Upper lobe of left lung (tissue), 6 donors: ENCODE measurements around the gene SELENOK. TPM values are rescaled to one million over a fixed set of nuclear protein-coding genes. Genes with fewer than 3 reads are reported as not detected.

Source experiments
- ATAC-seq, 2 donors: fragments of 200-7000 bp; cut with Tn5 transposase; one replicate each; pipeline ENCODE4 v1.9.1; 2022; ENCODE audit warnings: mild to moderate bottlenecking in 2 of 2, moderate library complexity in 2 of 2; ENCODE audit not compliant: low FRiP score in 2 of 2
- DNase-seq, 2 donors: peaks; one replicate each; pipeline ENCODE4 v3.0.0-alpha.2; 2019 to 2020
- H3K27ac ChIP-seq, 4 donors: fragments of 200-600 bp; sonication (generic); one replicate each; pipeline ENCODE4 v1.5.1; 2016 to 2019
- H3K27me3 ChIP-seq, 4 donors: fragments of 200-600 bp; sonication (generic); one replicate each; pipeline ENCODE4 v1.5.1; 2017 to 2019
- H3K36me3 ChIP-seq, 4 donors: fragments of 200-600 bp; sonication (generic); one replicate each; pipeline ENCODE4 v1.5.1; 2016 to 2019
- H3K4me1 ChIP-seq, 4 donors: fragments of 200-600 bp; sonication (generic); one replicate each; pipeline ENCODE4 v1.5.1; 2018 to 2019
- H3K4me3 ChIP-seq, 4 donors: fragments of 200-600 bp; sonication (generic); one replicate each; pipeline ENCODE4 v1.5.1; 2017 to 2019; ENCODE audit warnings: mild to moderate bottlenecking in 2 of 4, moderate library complexity in 1 of 4
- H3K9me3 ChIP-seq, 4 donors: fragments of 200-600 bp; sonication (generic); one replicate each; pipeline ENCODE4 v1.5.1; 2018 to 2019
- EP300 ChIP-seq, 4 donors: sonication (generic); formaldehyde crosslinking; IDR thresholded peaks; one replicate each; pipeline ENCODE4 v1.5.1; 2017; ENCODE audit warnings: antibody characterized with exemption in 4 of 4, control low read depth in 2 of 4
- POLR2A ChIP-seq, 4 donors: fragments of 450-650 bp; IDR thresholded peaks; one replicate each; pipeline ENCODE4 v1.5.1; 2016 to 2017; ENCODE audit warnings: antibody characterized with exemption in 4 of 4, mild to moderate bottlenecking in 2 of 4
- POLR2AphosphoS5 ChIP-seq, 2 donors: sonication (generic); formaldehyde crosslinking; IDR thresholded peaks; one replicate each; pipeline ENCODE4 v1.5.1; 2017; ENCODE audit warnings: antibody characterized with exemption in 2 of 2
- WGBS, 2 donors: methylation state at CpG; one replicate each; pipeline ENCODE4 v1.1.5; 2017 to 2018; 5-methylcytosine and 5-hydroxymethylcytosine counted together
- total RNA-seq, 6 donors: library from RNA; depleted of rRNA in 4 of 6; stranded (reverse); fragments of >200 nt in 4 of 6; gene quantifications; one replicate each; pipeline versions ENCODE4 v1.1.0 to v1.2.1, GENCODE V29; 2016 to 2021
- TF ChIP-seq, protein P1 (sequence below), 6 experiments: fragments of 450-650 bp in 4 of 6; fragments of 200-600 bp in 2 of 6; sonication (generic) in 2 of 6; IDR thresholded peaks; one replicate each; pipeline ENCODE4 v1.5.1; 2016 to 2019; ENCODE audit warnings: antibody characterized with exemption in 6 of 6
- donor health status: DM: no; HTN: no; CAD: no; lungs with moderate emphysema.
- donor health status: DM: no; HTN: yes; CAD: no; lungs with severe emphysema.

SELENOK gene
- total RNA-seq, 6 donors from 2014 or later: 9.4 to 97.3 (median 44.0) TPM

GRCh38 chr3:53900666-53901331 lies 9.1 kb upstream of the SELENOK start:
- ATAC-seq: no peak

DNA sequence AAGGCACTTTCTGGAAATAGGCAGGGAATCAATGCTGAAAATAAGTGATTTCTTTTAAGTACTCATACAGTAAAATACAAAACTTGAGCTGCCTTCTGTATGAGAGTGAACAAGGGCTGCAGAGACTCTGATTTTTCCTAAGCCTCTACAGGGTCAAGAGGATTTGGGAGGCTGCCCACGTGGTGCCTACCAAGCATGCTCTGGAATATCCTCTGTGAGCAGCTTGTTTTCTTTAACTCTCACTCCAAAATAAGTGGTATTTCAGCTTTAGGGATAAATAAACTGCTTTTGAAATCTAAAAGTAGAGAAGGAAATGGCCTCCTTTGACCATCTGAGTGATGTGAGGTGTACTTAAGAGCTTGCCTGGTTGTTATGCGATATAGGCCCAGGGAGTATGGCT lies 8.1 kb upstream of the SELENOK start:
- Histone ChIP-seq H3K9me3 (no peaks in the 10 kb centered on the region), H3K36me3 (no peaks in the 10 kb centered on the region), H3K4me3 (no peak overlapping the region), H3K27me3 (no peaks in the 10 kb centered on the region), H3K27ac (no peak overlapping the region), H3K4me1 (no peaks in the 10 kb centered on the region)
- 42 to 48% methylated on average over 2 of the region's 2 CpGs for WGBS, 2 donors
- DNase-seq (peak in 1 of 2 donors; percentile 30), ATAC-seq (no peak)
- TF ChIP-seq, protein P1, sequence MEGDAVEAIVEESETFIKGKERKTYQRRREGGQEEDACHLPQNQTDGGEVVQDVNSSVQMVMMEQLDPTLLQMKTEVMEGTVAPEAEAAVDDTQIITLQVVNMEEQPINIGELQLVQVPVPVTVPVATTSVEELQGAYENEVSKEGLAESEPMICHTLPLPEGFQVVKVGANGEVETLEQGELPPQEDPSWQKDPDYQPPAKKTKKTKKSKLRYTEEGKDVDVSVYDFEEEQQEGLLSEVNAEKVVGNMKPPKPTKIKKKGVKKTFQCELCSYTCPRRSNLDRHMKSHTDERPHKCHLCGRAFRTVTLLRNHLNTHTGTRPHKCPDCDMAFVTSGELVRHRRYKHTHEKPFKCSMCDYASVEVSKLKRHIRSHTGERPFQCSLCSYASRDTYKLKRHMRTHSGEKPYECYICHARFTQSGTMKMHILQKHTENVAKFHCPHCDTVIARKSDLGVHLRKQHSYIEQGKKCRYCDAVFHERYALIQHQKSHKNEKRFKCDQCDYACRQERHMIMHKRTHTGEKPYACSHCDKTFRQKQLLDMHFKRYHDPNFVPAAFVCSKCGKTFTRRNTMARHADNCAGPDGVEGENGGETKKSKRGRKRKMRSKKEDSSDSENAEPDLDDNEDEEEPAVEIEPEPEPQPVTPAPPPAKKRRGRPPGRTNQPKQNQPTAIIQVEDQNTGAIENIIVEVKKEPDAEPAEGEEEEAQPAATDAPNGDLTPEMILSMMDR (IDR thresholded peaks at IDR 0.05): no peak
- TF ChIP-seq POLR2A (IDR thresholded peaks at IDR 0.05) (no peak), POLR2AphosphoS5 (IDR thresholded peaks at IDR 0.05) (no peak), EP300 (IDR thresholded peaks at IDR 0.05) (no peak)

More at GRCh38 chr3:53900666-53901331, 9.1 kb upstream of the SELENOK start:
- DNase-seq: no peak
- H3K4me1 ChIP-seq: no peaks in the 10 kb centered on the region
- no peaks in the 10 kb centered on the region for H3K27me3 ChIP-seq
- no peaks in the 10 kb centered on the region for H3K9me3 ChIP-seq
- no peak overlapping the region for H3K27ac ChIP-seq
- no peak overlapping the region for H3K4me3 ChIP-seq
- no peaks in the 10 kb centered on the region for H3K36me3 ChIP-seq
- TF ChIP-seq EP300 (IDR thresholded peaks at IDR 0.05) (no peak), POLR2A (IDR thresholded peaks at IDR 0.05) (no peak), POLR2AphosphoS5 (IDR thresholded peaks at IDR 0.05) (no peak)
- TF ChIP-seq, protein P1 (IDR thresholded peaks at IDR 0.05): no peak
- 90 to 92% methylated on average over 2 of the region's 2 CpGs for WGBS, 2 donors

- ATAC-seq (no peak), DNase-seq (no peak)
- no peaks in the 10 kb centered on the region for H3K9me3 ChIP-seq
- peak overlapping the region; percentile 93 to 99 (median 96) for H3K27ac ChIP-seq
- no peaks in the 10 kb centered on the region for H3K27me3 ChIP-seq
- H3K4me1 ChIP-seq: peaks cover 23 to 25% (median 23%) of the 10 kb centered on the region in 4 donors
- peak overlapping the region; percentile 7 to 92 (median 76) for H3K4me3 ChIP-seq
- no peak for TF ChIP-seq POLR2A (IDR thresholded peaks at IDR 0.05)
- TF ChIP-seq POLR2AphosphoS5 (IDR thresholded peaks at IDR 0.05): no peak
- TF ChIP-seq, protein P1 (IDR thresholded peaks at IDR 0.05): no peak
- TF ChIP-seq EP300 (IDR thresholded peaks at IDR 0.05): no peak
- H3K36me3 ChIP-seq: peaks cover 0 to 11% (median 0%) of the 10 kb centered on the region in 4 donors
- 50 to 59% methylated on average over 4 of the region's 4 CpGs for WGBS, 2 donors
Measured at GRCh38 chr3:53892286-53892637, 603 bp upstream of the SELENOK start.

GRCh38 chr3:53890726-53891475 lies 758 bp downstream of the SELENOK start:
- H3K27ac ChIP-seq: peak overlapping the region; percentile 93 to 99 (median 96)
- peak in 1 of 2 donors; percentile 43 for DNase-seq
- peaks cover 23 to 25% (median 23%) of the 10 kb centered on the region in 4 donors for H3K4me1 ChIP-seq
- TF ChIP-seq POLR2AphosphoS5 (IDR thresholded peaks at IDR 0.05): no peak
- TF ChIP-seq POLR2A (IDR thresholded peaks at IDR 0.05): no peak
- TF ChIP-seq, protein P1 (IDR thresholded peaks at IDR 0.05): no peak
- TF ChIP-seq EP300 (IDR thresholded peaks at IDR 0.05): no peak
- 7 to 9% methylated on average over 16 to 21 of the region's 21 CpGs for WGBS, 2 donors
- ATAC-seq: peak in 1 of 2 donors; percentile 0
- H3K36me3 ChIP-seq: peaks cover 0 to 24% (median 2%) of the 10 kb centered on the region in 4 donors
- H3K9me3 ChIP-seq: no peaks in the 10 kb centered on the region
- peak overlapping the region; percentile 63 to 99 (median 91) for H3K4me3 ChIP-seq
- H3K27me3 ChIP-seq: no peaks in the 10 kb centered on the region
